Measurements from ENCODE around the gene SLITRK5.

SLITRK5 gene

GRCh38 chr13:87671031-87671752, at the start of gene SLITRK5:
SLITRK5 (plus strand) TSS chr13:87671371; CDS start chr13:87675389, 4,018 bp downstream.
- no peak for TF ChIP-seq GATA2 (IDR thresholded peaks at IDR 0.05; ENCODE audit: low read depth, low read length)
- TF ChIP-seq GATA3 (IDR thresholded peaks at IDR 0.05; ENCODE audit: low read depth, low read length), result no peak

- TF ChIP-seq GATA3 (IDR thresholded peaks at IDR 0.05; ENCODE audit: low read depth, low read length), result no peak
These were observed 48.2 kb upstream of the SLITRK5 start for GRCh38 chr13:87622971-87623370.

- TF ChIP-seq GATA2 (IDR thresholded peaks at IDR 0.05; ENCODE audit: low read depth, low read length) (no peak), GATA3 (IDR thresholded peaks at IDR 0.05; ENCODE audit: low read depth, low read length) (no peak)
These were observed 14.9 kb upstream of the SLITRK5 start for GRCh38 chr13:87656306-87656705.

GRCh38 chr13:87661471-87661870, 9.7 kb upstream of the SLITRK5 start:
- TF ChIP-seq GATA2 (IDR thresholded peaks at IDR 0.05; ENCODE audit: low read depth, low read length) (no peak), GATA3 (IDR thresholded peaks at IDR 0.05; ENCODE audit: low read depth, low read length) (no peak)

GRCh38 chr13:87666831-87667230, 4.3 kb upstream of the SLITRK5 start:
- no peak for TF ChIP-seq GATA3 (IDR thresholded peaks at IDR 0.05; ENCODE audit: low read depth, low read length)
- no peak for TF ChIP-seq GATA2 (IDR thresholded peaks at IDR 0.05; ENCODE audit: low read depth, low read length)

- TF ChIP-seq GATA2 (IDR thresholded peaks at IDR 0.05; ENCODE audit: low read depth, low read length) (no peak), GATA3 (IDR thresholded peaks at IDR 0.05; ENCODE audit: low read depth, low read length) (no peak)
These were observed 3.5 kb upstream of the SLITRK5 start for GRCh38 chr13:87667686-87668085.

- no peak for TF ChIP-seq GATA3 (IDR thresholded peaks at IDR 0.05; ENCODE audit: low read depth, low read length)
- TF ChIP-seq GATA2 (IDR thresholded peaks at IDR 0.05; ENCODE audit: low read depth, low read length), result no peak
These were observed 1.7 kb upstream of the SLITRK5 start for GRCh38 chr13:87669379-87669978.

GRCh38 chr13:87671753-87672605, 808 bp downstream of the SLITRK5 start:
- no peak for TF ChIP-seq GATA2 (IDR thresholded peaks at IDR 0.05; ENCODE audit: low read depth, low read length)
- TF ChIP-seq GATA3 (IDR thresholded peaks at IDR 0.05; ENCODE audit: low read depth, low read length), result no peak

GRCh38 chr13:87674247-87674738, 3.1 kb downstream of the SLITRK5 start:
- TF ChIP-seq GATA3 (IDR thresholded peaks at IDR 0.05; ENCODE audit: low read depth, low read length) (no peak), GATA2 (IDR thresholded peaks at IDR 0.05; ENCODE audit: low read depth, low read length) (no peak)

- TF ChIP-seq GATA3 (IDR thresholded peaks at IDR 0.05; ENCODE audit: low read depth, low read length), result no peak
These were observed 4.7 kb downstream of the SLITRK5 start for GRCh38 chr13:87675851-87676250.

- TF ChIP-seq GATA2 (IDR thresholded peaks at IDR 0.05; ENCODE audit: low read depth, low read length) (no peak), GATA3 (IDR thresholded peaks at IDR 0.05; ENCODE audit: low read depth, low read length) (no peak)
These were observed 5.3 kb downstream of the SLITRK5 start for GRCh38 chr13:87676254-87677042.

GRCh38 chr13:87677043-87677495, 5.9 kb downstream of the SLITRK5 start:
- no peak for TF ChIP-seq GATA2 (IDR thresholded peaks at IDR 0.05; ENCODE audit: low read depth, low read length)
- TF ChIP-seq GATA3 (IDR thresholded peaks at IDR 0.05; ENCODE audit: low read depth, low read length), result no peak

GRCh38 chr13:87677496-87678371, 6.6 kb downstream of the SLITRK5 start:
- TF ChIP-seq GATA2 (IDR thresholded peaks at IDR 0.05; ENCODE audit: low read depth, low read length), result no peak
- no peak for TF ChIP-seq GATA3 (IDR thresholded peaks at IDR 0.05; ENCODE audit: low read depth, low read length)
